SK-N-SH treated with all-trans-retinoic acid at 6 μM for 48 hours (cell line): ENCODE measurements around the gene PYGM.

Experiments
- ATAC-seq: fragments of 200-7000 bp; cut with Tn5 transposase; 3 replicates; pipeline ENCODE4 v1.9.1; 2020; ENCODE audit warnings: mild to moderate bottlenecking, moderate library complexity
- ARNTL ChIP-seq: fragments of 450-650 bp; formaldehyde crosslinking; IDR thresholded peaks from 2 replicates; pipeline ENCODE4 v1.5.0; 2020; ENCODE audit warnings: low read depth, mild to moderate bottlenecking, moderate library complexity, borderline replicate concordance
- BACH2 ChIP-seq: fragments of 250-450 bp; sonication (Bioruptor Pico); IDR thresholded peaks from 2 replicates; pipeline ENCODE4 v1.9.0; 2021; ENCODE audit warnings: mild to moderate bottlenecking, borderline replicate concordance
- CSDC2 ChIP-seq: fragments of 250-450 bp; sonication (Bioruptor Pico); IDR thresholded peaks from 2 replicates; pipeline ENCODE4 v1.5.0; 2020; ENCODE audit warnings: mild to moderate bottlenecking, moderate library complexity
- ESRRG ChIP-seq: fragments of 250-450 bp; sonication (Bioruptor Pico); IDR thresholded peaks from 2 replicates; pipeline ENCODE4 v1.6.1; 2021; ENCODE audit warnings: mild to moderate bottlenecking
- ISL1 ChIP-seq: fragments of 250-450 bp; sonication (Bioruptor Pico); IDR thresholded peaks from 2 replicates; pipeline ENCODE4 v2.1.2; 2022; ENCODE audit warnings: mild to moderate bottlenecking, moderate library complexity
- OSR1 ChIP-seq: fragments of 250-450 bp; sonication (Bioruptor Pico); IDR thresholded peaks from 2 replicates; pipeline ENCODE4 v1.8.0; 2022; ENCODE audit warnings: moderate library complexity, mild to moderate bottlenecking, inconsistent platforms
- POU6F1 ChIP-seq: fragments of 250-450 bp; sonication (Bioruptor Pico); IDR thresholded peaks from 2 replicates; pipeline ENCODE4 v1.8.0; 2021; ENCODE audit warnings: low read depth, mild to moderate bottlenecking, moderate library complexity, borderline replicate concordance
- PPARA ChIP-seq: fragments of 250-450 bp; sonication (Bioruptor Pico); IDR thresholded peaks from 2 replicates; pipeline ENCODE4 v1.5.0; 2020; ENCODE audit warnings: mild to moderate bottlenecking, borderline replicate concordance
- RARB ChIP-seq: fragments of 250-450 bp; sonication (Bioruptor Pico); IDR thresholded peaks from 2 replicates; pipeline ENCODE4 v1.8.0; 2021; ENCODE audit warnings: mild to moderate bottlenecking, moderate library complexity
- SNAI2 ChIP-seq: fragments of 250-450 bp; sonication (Bioruptor Pico); IDR thresholded peaks from 2 replicates; pipeline ENCODE4 v1.5.0; 2020; ENCODE audit warnings: mild to moderate bottlenecking, moderate library complexity
- TCF4 ChIP-seq: fragments of 250-450 bp; sonication (Bioruptor Pico); IDR thresholded peaks from 2 replicates; pipeline ENCODE4 v1.8.0; 2021; ENCODE audit warnings: mild to moderate bottlenecking, moderate library complexity, borderline replicate concordance
- ZC3H10 ChIP-seq: fragments of 250-450 bp; sonication (Bioruptor Pico); IDR thresholded peaks from 2 replicates; pipeline ENCODE4 v1.5.1; 2021; ENCODE audit warnings: mild to moderate bottlenecking, moderate library complexity
- ZFP3 ChIP-seq: fragments of 250-450 bp; sonication (Bioruptor Pico); IDR thresholded peaks from 2 replicates; pipeline ENCODE4 v1.5.0; 2020; ENCODE audit warnings: mild to moderate bottlenecking, moderate library complexity
- ZNF565 ChIP-seq: fragments of 450-650 bp; formaldehyde crosslinking; conservative IDR thresholded peaks from 2 replicates; pipeline ENCODE4 v1.5.0; 2020; ENCODE audit warnings: low read depth, mild to moderate bottlenecking, moderate library complexity
- ZNF70 ChIP-seq: fragments of 450-650 bp; formaldehyde crosslinking; IDR thresholded peaks from 2 replicates; pipeline ENCODE4 v1.5.0; 2020; ENCODE audit warnings: mild to moderate bottlenecking, moderate library complexity
- ZNF8 ChIP-seq: fragments of 450-650 bp; formaldehyde crosslinking; IDR thresholded peaks from 2 replicates; pipeline ENCODE4 v1.5.0; 2020; ENCODE audit warnings: mild to moderate bottlenecking, moderate library complexity
- TF ChIP-seq, protein P1 (sequence below): fragments of 250-450 bp; sonication (Bioruptor Pico); IDR thresholded peaks from 2 replicates; pipeline ENCODE4 v1.5.1; 2021; ENCODE audit warnings: mild to moderate bottlenecking, moderate library complexity
- TF ChIP-seq, protein P2 (sequence below): fragments of 250-450 bp; sonication (Bioruptor Pico); IDR thresholded peaks from 2 replicates; pipeline ENCODE4 v1.5.0; 2020; ENCODE audit warnings: mild to moderate bottlenecking, moderate library complexity
- TF ChIP-seq, protein P3 (sequence below): fragments of 250-450 bp; sonication (Bioruptor Pico); IDR thresholded peaks from 2 replicates; pipeline ENCODE4 v1.8.0; 2020; ENCODE audit warnings: mild to moderate bottlenecking, moderate library complexity, borderline replicate concordance

The PYGM gene

GRCh38 chr11:64753380-64754123 lies 6.2 kb downstream of the PYGM start:
- no peak for ATAC-seq
- TF ChIP-seq OSR1 (CRISPR knock-in tag), result no peak
- no peak for TF ChIP-seq POU6F1 (CRISPR knock-in tag)
- TF ChIP-seq, protein P1, sequence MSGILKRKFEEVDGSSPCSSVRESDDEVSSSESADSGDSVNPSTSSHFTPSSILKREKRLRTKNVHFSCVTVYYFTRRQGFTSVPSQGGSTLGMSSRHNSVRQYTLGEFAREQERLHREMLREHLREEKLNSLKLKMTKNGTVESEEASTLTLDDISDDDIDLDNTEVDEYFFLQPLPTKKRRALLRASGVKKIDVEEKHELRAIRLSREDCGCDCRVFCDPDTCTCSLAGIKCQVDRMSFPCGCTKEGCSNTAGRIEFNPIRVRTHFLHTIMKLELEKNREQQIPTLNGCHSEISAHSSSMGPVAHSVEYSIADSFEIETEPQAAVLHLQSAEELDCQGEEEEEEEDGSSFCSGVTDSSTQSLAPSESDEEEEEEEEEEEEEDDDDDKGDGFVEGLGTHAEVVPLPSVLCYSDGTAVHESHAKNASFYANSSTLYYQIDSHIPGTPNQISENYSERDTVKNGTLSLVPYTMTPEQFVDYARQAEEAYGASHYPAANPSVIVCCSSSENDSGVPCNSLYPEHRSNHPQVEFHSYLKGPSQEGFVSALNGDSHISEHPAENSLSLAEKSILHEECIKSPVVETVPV (CRISPR knock-in tag), result no peak
- no peak for TF ChIP-seq ISL1 (CRISPR knock-in tag)
- TF ChIP-seq ZFP3 (CRISPR knock-in tag), result no peak
- no peak for TF ChIP-seq ZNF8
- TF ChIP-seq ZNF565 (CRISPR knock-in tag), result no peak
- TF ChIP-seq ZNF70 (CRISPR knock-in tag), result no peak
- TF ChIP-seq BACH2 (CRISPR knock-in tag), result no peak
- TF ChIP-seq, protein P2, sequence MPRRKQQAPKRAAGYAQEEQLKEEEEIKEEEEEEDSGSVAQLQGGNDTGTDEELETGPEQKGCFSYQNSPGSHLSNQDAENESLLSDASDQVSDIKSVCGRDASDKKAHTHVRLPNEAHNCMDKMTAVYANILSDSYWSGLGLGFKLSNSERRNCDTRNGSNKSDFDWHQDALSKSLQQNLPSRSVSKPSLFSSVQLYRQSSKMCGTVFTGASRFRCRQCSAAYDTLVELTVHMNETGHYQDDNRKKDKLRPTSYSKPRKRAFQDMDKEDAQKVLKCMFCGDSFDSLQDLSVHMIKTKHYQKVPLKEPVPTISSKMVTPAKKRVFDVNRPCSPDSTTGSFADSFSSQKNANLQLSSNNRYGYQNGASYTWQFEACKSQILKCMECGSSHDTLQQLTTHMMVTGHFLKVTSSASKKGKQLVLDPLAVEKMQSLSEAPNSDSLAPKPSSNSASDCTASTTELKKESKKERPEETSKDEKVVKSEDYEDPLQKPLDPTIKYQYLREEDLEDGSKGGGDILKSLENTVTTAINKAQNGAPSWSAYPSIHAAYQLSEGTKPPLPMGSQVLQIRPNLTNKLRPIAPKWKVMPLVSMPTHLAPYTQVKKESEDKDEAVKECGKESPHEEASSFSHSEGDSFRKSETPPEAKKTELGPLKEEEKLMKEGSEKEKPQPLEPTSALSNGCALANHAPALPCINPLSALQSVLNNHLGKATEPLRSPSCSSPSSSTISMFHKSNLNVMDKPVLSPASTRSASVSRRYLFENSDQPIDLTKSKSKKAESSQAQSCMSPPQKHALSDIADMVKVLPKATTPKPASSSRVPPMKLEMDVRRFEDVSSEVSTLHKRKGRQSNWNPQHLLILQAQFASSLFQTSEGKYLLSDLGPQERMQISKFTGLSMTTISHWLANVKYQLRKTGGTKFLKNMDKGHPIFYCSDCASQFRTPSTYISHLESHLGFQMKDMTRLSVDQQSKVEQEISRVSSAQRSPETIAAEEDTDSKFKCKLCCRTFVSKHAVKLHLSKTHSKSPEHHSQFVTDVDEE, result no peak
- TF ChIP-seq ZC3H10 (CRISPR knock-in tag), result no peak
- no peak for TF ChIP-seq ARNTL (CRISPR knock-in tag)
- TF ChIP-seq ESRRG (CRISPR knock-in tag), result no peak
- TF ChIP-seq PPARA (CRISPR knock-in tag), result no peak
- TF ChIP-seq, protein P3, sequence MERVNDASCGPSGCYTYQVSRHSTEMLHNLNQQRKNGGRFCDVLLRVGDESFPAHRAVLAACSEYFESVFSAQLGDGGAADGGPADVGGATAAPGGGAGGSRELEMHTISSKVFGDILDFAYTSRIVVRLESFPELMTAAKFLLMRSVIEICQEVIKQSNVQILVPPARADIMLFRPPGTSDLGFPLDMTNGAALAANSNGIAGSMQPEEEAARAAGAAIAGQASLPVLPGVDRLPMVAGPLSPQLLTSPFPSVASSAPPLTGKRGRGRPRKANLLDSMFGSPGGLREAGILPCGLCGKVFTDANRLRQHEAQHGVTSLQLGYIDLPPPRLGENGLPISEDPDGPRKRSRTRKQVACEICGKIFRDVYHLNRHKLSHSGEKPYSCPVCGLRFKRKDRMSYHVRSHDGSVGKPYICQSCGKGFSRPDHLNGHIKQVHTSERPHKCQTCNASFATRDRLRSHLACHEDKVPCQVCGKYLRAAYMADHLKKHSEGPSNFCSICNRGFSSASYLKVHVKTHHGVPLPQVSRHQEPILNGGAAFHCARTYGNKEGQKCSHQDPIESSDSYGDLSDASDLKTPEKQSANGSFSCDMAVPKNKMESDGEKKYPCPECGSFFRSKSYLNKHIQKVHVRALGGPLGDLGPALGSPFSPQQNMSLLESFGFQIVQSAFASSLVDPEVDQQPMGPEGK, result no peak
- TF ChIP-seq TCF4 (CRISPR knock-in tag), result no peak

DNA sequence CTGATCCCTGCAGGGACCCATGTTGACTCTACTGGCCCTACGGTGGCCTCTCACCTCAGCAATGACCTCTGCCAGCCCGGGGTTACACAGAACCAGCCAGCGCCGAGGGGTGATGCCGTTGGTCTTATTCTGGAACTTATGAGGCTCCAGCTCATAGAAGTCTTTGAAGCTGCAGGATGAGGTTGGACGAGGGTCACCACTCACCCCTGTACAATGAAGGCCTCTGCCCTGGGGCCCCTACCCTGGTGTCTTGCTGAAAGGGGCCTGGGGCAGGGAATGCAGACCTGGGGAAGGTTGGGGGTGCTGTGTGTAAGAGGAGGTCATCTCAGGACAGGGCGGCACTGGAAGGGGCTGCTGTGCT lies 6.8 kb downstream of the PYGM start:
- no peak for TF ChIP-seq ISL1 (CRISPR knock-in tag)
- TF ChIP-seq ZNF70 (CRISPR knock-in tag), result no peak
- no peak for TF ChIP-seq RARB
- TF ChIP-seq, protein P2, result no peak
- TF ChIP-seq ARNTL (CRISPR knock-in tag), result no peak
- no peak for TF ChIP-seq OSR1 (CRISPR knock-in tag)
- no peak for TF ChIP-seq ZFP3 (CRISPR knock-in tag)
- TF ChIP-seq CSDC2 (CRISPR knock-in tag), result no peak
- no peak for TF ChIP-seq ZNF8
- TF ChIP-seq SNAI2 (CRISPR knock-in tag), result no peak
- TF ChIP-seq, protein P3, result no peak
- no peak for ATAC-seq
